SK-N-SH (cell line): ENCODE data around the gene MCC. TPM values are rescaled to one million over a fixed set of nuclear protein-coding genes. Genes with fewer than 3 reads are reported as not detected.

ENCODE experiments used
- CTCF ChIA-PET: fragments of 300-600, 350-600 bp; formaldehyde crosslinking; extraction: SDS; loops from one replicate; lab custom pipeline; 2021; lab: Yijun Ruan, JAX
- POLR2A ChIA-PET: fragments of 350-600 bp; sonication (Branson Sonifier 250); formaldehyde crosslinking; extraction: SDS; loops from one replicate; lab custom pipeline; 2020; ENCODE audit warnings: antibody characterized with exemption, inconsistent platforms; lab: Yijun Ruan, JAX
- DNase-seq: peaks from one replicate; pipeline ENCODE4 v3.0.0; 2012
- H2AFZ ChIP-seq: fragments of 200-600 bp; sonication (generic); 2 replicates; pipeline ENCODE4 v1.8.1; 2016; ENCODE audit warnings: antibody characterized with exemption, mild to moderate bottlenecking, low read depth
- H3F3A ChIP-seq: fragments of 200-600 bp; sonication (generic); replicated peaks from 2 replicates; pipeline ENCODE3; 2016; ENCODE audit warnings: antibody characterized with exemption, mild to moderate bottlenecking; ENCODE audit not compliant: insufficient read depth
- H3K27ac ChIP-seq, 2 experiments: fragments of 200-500 bp in 1 of 2; fragments of 200-600 bp in 1 of 2; sonication (Bioruptor generic) in 1 of 2; sonication (generic), shearing (Covaris generic) in 1 of 2; 2 replicates each; pipeline versions ENCODE4 v1.5.1 to v1.6.1; 2014 to 2016; ENCODE audit warnings: low read depth in 2 of 2, inconsistent platforms in 1 of 2, low read length in 1 of 2, mild to moderate bottlenecking in 1 of 2, mixed read lengths in 1 of 2
- H3K27me3 ChIP-seq: fragments of 200-600 bp; sonication (generic), shearing (Covaris generic); 2 replicates; pipeline ENCODE4 v1.6.1; 2016; ENCODE audit warnings: mixed run types; ENCODE audit not compliant: insufficient read depth
- H3K36me3 ChIP-seq, 2 experiments: fragments of 200-500 bp in 1 of 2; fragments of 200-600 bp in 1 of 2; sonication (Bioruptor generic) in 1 of 2; sonication (generic) in 1 of 2; replicated peaks in 1 of 2; 2 replicates each; pipeline versions ENCODE3 to v1.5.1; 2014 to 2016; ENCODE audit warnings: low read length in 1 of 2, mild to moderate bottlenecking in 1 of 2; ENCODE audit not compliant: insufficient read depth in 2 of 2, control insufficient read depth in 1 of 2
- H3K4me1 ChIP-seq, 2 experiments: fragments of 200-500 bp in 1 of 2; fragments of 200-600 bp in 1 of 2; sonication (Bioruptor generic) in 1 of 2; sonication (generic), shearing (Covaris generic) in 1 of 2; 2 replicates each; pipeline versions ENCODE4 v1.5.1 to v1.6.1; 2014 to 2016; ENCODE audit warnings: low read depth in 1 of 2, low read length in 1 of 2, mixed run types in 1 of 2; ENCODE audit not compliant: insufficient read depth in 2 of 2, control insufficient read depth in 1 of 2
- H3K4me2 ChIP-seq: fragments of 200-600 bp; sonication (generic), shearing (Covaris generic); 2 replicates; pipeline ENCODE4 v1.6.1; 2017; ENCODE audit warnings: mixed run types
- H3K4me3 ChIP-seq, 2 experiments: fragments of 200-500 bp in 1 of 2; fragments of 200-600 bp in 1 of 2; sonication (Bioruptor generic) in 1 of 2; sonication (generic), shearing (Covaris generic) in 1 of 2; 2 replicates each; pipeline versions ENCODE4 v1.5.1 to v1.8.1; 2014 to 2016; ENCODE audit warnings: low read depth in 2 of 2, inconsistent platforms in 1 of 2, low read length in 1 of 2, mild to moderate bottlenecking in 1 of 2, mixed read lengths in 1 of 2, moderate library complexity in 1 of 2
- H3K79me2 ChIP-seq: fragments of 200-600 bp; sonication (generic); 2 replicates; pipeline ENCODE4 v1.8.1; 2017; ENCODE audit warnings: mild to moderate bottlenecking; ENCODE audit not compliant: insufficient read depth
- H3K9ac ChIP-seq: fragments of 200-600 bp; sonication (generic); 2 replicates; pipeline ENCODE4 v1.6.1; 2017; ENCODE audit warnings: mixed run types
- H3K9me2 ChIP-seq: fragments of 200-600 bp; sonication (generic); 2 replicates; pipeline ENCODE4 v1.6.1; 2017; ENCODE audit warnings: mixed run types
- H3K9me3 ChIP-seq: fragments of 200-600 bp; sonication (generic); 2 replicates; pipeline ENCODE4 v1.6.1; 2017; ENCODE audit warnings: mixed run types, mild to moderate bottlenecking, moderate library complexity
- H4K20me1 ChIP-seq: fragments of 200-600 bp; sonication (generic); 2 replicates; pipeline ENCODE4 v1.6.1; 2017; ENCODE audit warnings: mild to moderate bottlenecking, mixed run types; ENCODE audit not compliant: insufficient read depth
- CHD2 ChIP-seq: fragments of 150-350 bp; IDR thresholded peaks from 2 replicates; pipeline ENCODE4 v1.6.1; 2018; ENCODE audit warnings: low read length; ENCODE audit not compliant: partially characterized antibody
- CTCF ChIP-seq: fragments of 200-600 bp; sonication (generic); IDR thresholded peaks from 2 replicates; pipeline ENCODE4 v1.6.1; 2017; ENCODE audit warnings: antibody characterized with exemption, mild to moderate bottlenecking, moderate library complexity
- EP300 ChIP-seq, 2 experiments: IDR thresholded peaks; 2 replicates each; pipeline versions ENCODE4 v1.4.0 to v1.6.1; 2012; ENCODE audit warnings: borderline replicate concordance in 1 of 2, low read depth in 1 of 2, low read length in 1 of 2
- GATA2 ChIP-seq: sonication (generic); formaldehyde crosslinking; IDR thresholded peaks from 2 replicates; pipeline ENCODE4 v1.5.0; 2020; ENCODE audit warnings: mild to moderate bottlenecking, missing genetic modification reagents
- IRF3 ChIP-seq: fragments of 150-350 bp; IDR thresholded peaks from 2 replicates; pipeline ENCODE4 v1.6.1; 2016; ENCODE audit warnings: mild to moderate bottlenecking, low read depth, low read length
- MAX ChIP-seq: IDR thresholded peaks from 2 replicates; pipeline ENCODE4 v1.4.0; 2012; ENCODE audit warnings: low read depth
- MXI1 ChIP-seq: IDR thresholded peaks from 2 replicates; pipeline ENCODE4 v1.6.1; 2012; ENCODE audit warnings: mild to moderate bottlenecking, low read depth, low read length, improper control_type of control experiment
- RAD21 ChIP-seq: IDR thresholded peaks from 2 replicates; pipeline ENCODE4 v1.6.1; 2012; ENCODE audit warnings: mild to moderate bottlenecking, low read length
- RCOR1 ChIP-seq: fragments of 150-350 bp; IDR thresholded peaks from 2 replicates; pipeline ENCODE4 v1.6.1; 2017; ENCODE audit warnings: antibody characterized with exemption, low read length
- RXRA ChIP-seq: IDR thresholded peaks from 2 replicates; pipeline ENCODE4 v1.4.0; 2012; ENCODE audit warnings: low read depth, mild to moderate bottlenecking, borderline replicate concordance
- YY1 ChIP-seq: IDR thresholded peaks from 2 replicates; pipeline ENCODE4 v1.4.0; 2012; ENCODE audit warnings: low read depth, mild to moderate bottlenecking
- WGBS: methylation state at CpG from one replicate; pipeline ENCODE4 v1.1.6; 2017; ENCODE audit warnings: low lambda C conversion rate; 5-methylcytosine and 5-hydroxymethylcytosine counted together
- polyA plus RNA-seq, 3 experiments: library from polyadenylated mRNA; depleted of rRNA; stranded (reverse); fragments of >200 nt; gene quantifications; 2 replicates each; pipeline ENCODE4 v1.2.3, GENCODE V29; 2012

MCC gene
- polyA plus RNA-seq, 1 of the 3 experiments (the other 2 are of a cell fraction), result 3.6 TPM

GRCh38 chr5:113343343-113343742 is 144.9 kb downstream of the MCC start:
- 41% methylated on average over 3 of the region's 3 CpGs for WGBS
- Histone ChIP-seq H3K4me2 (no peak overlapping the region), H3K27me3 (no peaks in the 10 kb centered on the region), H3K79me2 (no peaks in the 10 kb centered on the region), H3K4me3 (no peak overlapping the region), H3K9me3 (no peaks in the 10 kb centered on the region), H3K27ac (peak overlapping the region in 1 of 2 experiments; percentile 19; a peak in 1 of 4 replicates), H3K9me2 (peaks cover 2% of the 10 kb centered on the region; the same call in 1 of the 2 replicates), H3K9ac (no peak overlapping the region), H3K36me3 (no peaks in the 10 kb centered on the region), H4K20me1 (no peaks in the 10 kb centered on the region), H3F3A (no peaks in the 10 kb centered on the region), H3K4me1 (peaks cover 0 to 15% of the 10 kb centered on the region in 2 experiments; a peak in 2 of 4 replicates), H2AFZ (no peak overlapping the region)
- ChIA-PET POLR2A (no interaction called here), CTCF (no interaction called here)
- TF ChIP-seq RXRA (no peak), RCOR1 (peak; percentile 74), CHD2 (peak; percentile 20), MXI1 (peak; percentile 27; the same call in 1 of the 2 replicates), EP300 (IDR thresholded peaks at IDR 0.05; ENCODE audit: borderline replicate concordance in 1 of 2, low read depth in 1 of 2, low read length in 1 of 2) (peak in 1 of 2 experiments; percentile 39; a peak in 1 of 4 replicates), CTCF (no peak), GATA2 (CRISPR knock-in tag) (peak; percentile 56), MAX (no peak), IRF3 (no peak)
- DNase-seq, result peak; percentile 36

GRCh38 chr5:113340537-113340936 is 147.7 kb downstream of the MCC start:
- Histone ChIP-seq H3K4me2 (no peak overlapping the region), H3K36me3 (no peaks in the 10 kb centered on the region), H3K9ac (no peak overlapping the region), H3K79me2 (no peaks in the 10 kb centered on the region), H4K20me1 (no peaks in the 10 kb centered on the region), H3K27me3 (no peaks in the 10 kb centered on the region), H3K4me1 (peaks cover 0 to 18% of the 10 kb centered on the region in 2 experiments; a peak in 2 of 4 replicates), H3F3A (no peaks in the 10 kb centered on the region), H2AFZ (no peak overlapping the region), H3K9me3 (no peaks in the 10 kb centered on the region), H3K27ac (no peak overlapping the region), H3K4me3 (no peak overlapping the region), H3K9me2 (no peaks in the 10 kb centered on the region)
- peak; percentile 11 for DNase-seq
- 42% methylated on average over 7 of the region's 7 CpGs for WGBS
- no peak for TF ChIP-seq YY1
- 0 out of 2 replicates have a peak, but pooled peaks have one; percentile 12 for TF ChIP-seq RAD21
- CTCF ChIA-PET, result interaction anchor here (1.0 to 2.1 kb wide), 3 partner anchors 170 to 298 kb away, joined by 3 to 7 read pairs (median 5); no protein-coding TSS in a partner anchor
- POLR2A ChIA-PET, result no interaction called here
